ENCODE measurements around the gene PDZD2. TPM values are rescaled to one million over a fixed set of nuclear protein-coding genes. Genes with fewer than 3 reads are reported as not detected.

PDZD2 gene
- 47.3 TPM for total RNA-seq

DNA sequence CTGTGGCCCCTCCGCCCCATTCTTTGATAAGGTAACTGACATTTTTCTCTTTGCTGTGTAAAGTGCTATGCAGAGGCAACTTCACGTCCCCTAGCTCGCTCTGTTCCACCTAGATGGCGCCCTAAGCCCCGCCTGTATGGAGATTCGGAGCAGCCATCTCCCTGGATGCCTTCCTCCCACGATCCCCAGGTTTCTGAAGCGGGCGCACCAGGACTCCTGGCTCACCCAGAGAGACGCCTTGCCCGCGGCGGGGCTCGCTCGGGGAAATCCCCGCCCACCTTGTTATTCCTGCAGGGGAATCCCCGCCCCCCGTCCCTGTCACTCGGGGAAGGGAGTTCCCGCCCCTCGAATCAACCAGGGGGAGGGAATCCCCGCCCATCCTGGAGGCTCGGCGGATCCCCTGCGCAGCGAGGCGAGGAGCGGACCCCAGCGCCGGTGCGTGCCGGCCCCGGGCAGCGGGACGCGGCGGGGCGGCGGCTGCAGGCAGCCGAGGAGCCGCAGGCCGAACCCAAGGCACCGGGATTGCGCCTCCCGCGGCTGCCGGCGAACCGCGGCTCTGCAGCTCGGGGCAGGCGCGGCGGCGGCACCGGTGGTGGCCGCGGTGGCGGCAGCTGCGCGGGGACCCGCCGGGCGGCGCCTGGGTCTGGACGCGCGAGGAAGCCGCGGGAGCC is at the start of gene PDZD2:
TSS of gene PDZD2 (plus strand) at position 384 of the 671 bp plus-strand sequence.

Small RNA genes lying within 50 kb of the gene (small RNA-seq; reads per million reads assigned to genes)
- not detected for gene AC025458.1 (ENCODE audit: low replicate concordance)
- gene MIR4279 (ENCODE audit: low replicate concordance) = not detected
- gene RF00019 (ENCODE audit: low replicate concordance) = not detected
- not detected for gene RNU6-358P (ENCODE audit: low replicate concordance)
- gene RNU6-363P (ENCODE audit: low replicate concordance) = not detected
- not detected for gene RNU6-760P (ENCODE audit: low replicate concordance)

Other genes starting within 250 kb of the PDZD2 start
- gene DROSHA, start 107.0 kb upstream of the PDZD2 start, total RNA-seq = 125 TPM
- gene C5orf22, start 106.8 kb upstream of the PDZD2 start, total RNA-seq = 30.7 TPM

Data from parietal lobe (tissue), 2 donors.